HG03571 (cell line): Measurements from ENCODE around the gene CAAP1.
"Not testable (repeated sequence)": the region's sequence is repeated elsewhere in the genome, so short reads cannot be mapped to it uniquely, and the experiment has no call there.

Experiments
- ATAC-seq: cut with Tn5 transposase; IDR thresholded peaks from one replicate; pipeline ENCODE4 v1.9.1; 2021; ENCODE audit not compliant: unreplicated experiment

The CAAP1 gene

DNA sequence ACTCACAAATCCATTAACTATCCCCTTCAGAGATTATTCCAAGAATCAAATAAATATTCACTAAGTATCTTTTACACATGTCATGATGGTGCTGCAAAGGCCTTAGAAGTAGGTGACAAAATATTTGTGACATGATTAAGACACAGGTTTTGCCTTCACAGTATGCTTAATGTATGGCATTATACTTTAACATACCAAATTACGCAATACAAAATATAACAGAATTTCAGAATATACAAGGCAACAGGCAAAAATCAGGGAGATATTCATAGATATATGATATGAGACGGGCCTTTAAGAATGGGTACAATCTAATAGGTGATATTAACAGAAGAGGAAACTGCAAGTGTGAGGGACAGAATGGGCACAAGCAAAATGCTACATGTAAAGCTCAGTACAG, 41.6 kb downstream of the CAAP1 start:
- no peak for ATAC-seq

DNA sequence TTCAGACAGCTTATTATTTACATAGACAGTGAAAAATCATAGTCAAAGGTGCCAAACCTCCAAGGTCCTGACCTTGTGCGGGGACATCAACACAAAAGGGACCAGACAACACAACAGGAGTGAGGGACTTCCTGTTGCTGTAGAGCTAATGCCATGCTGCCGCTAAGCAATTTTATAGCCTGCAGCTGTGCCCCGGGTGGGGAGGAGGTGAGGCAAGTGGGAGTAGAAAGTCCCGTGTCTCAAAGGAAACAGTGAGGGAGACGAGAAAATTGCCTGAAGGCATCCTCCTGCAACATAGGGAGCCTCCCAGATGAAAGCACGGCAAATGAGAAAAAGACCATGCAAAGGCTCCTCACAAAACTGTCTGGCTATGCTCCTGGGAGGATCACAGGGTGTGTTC, 58.8 kb downstream of the CAAP1 start:
- ATAC-seq: no peak

DNA sequence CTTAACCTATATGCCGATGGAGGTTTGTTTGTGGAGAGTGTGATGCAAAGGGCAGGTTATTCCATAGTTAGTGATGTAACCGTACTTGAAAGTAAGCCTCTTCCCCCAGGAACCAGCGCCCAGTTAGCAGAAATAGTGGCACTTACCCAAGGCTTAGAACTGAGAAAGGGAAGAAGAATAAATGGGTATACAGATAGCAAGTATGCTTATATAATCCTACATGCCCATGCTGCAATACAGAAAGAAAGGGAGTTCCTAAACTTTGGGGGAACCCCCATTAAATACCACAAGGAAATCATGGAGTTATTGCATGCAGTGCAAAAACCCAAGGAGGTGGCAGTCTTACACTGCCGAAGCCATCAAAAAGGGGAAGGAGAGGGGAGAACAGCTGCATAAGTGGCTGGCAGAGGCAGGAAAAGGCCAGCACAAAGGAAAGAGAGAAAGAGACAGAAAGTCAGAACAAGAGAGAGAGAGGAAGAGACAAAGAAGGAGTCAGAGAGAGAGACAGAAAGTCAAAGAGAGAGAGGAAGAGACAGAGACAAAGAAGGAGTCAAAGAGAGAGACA, 64.1 kb downstream of the CAAP1 start:
- not testable (repeated sequence) for ATAC-seq

DNA sequence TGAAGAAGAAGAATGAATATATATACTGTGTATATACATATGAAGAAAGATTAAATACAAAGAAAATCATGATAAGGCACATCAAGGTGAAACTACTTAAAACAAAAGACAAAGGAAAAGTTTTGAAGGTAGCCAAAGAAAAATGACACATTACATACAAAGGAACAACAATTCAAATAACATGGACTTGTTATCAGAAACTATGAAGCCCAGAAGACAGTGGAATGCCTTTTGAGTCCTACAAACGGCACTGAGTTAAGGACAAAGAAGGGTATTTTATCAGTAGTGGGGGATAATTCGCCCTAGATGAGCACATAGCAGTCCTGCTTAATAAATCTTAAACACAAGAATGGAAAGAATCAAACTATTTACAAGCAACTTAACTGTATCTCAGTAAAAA, 77.8 kb downstream of the CAAP1 start:
- no peak for ATAC-seq

DNA sequence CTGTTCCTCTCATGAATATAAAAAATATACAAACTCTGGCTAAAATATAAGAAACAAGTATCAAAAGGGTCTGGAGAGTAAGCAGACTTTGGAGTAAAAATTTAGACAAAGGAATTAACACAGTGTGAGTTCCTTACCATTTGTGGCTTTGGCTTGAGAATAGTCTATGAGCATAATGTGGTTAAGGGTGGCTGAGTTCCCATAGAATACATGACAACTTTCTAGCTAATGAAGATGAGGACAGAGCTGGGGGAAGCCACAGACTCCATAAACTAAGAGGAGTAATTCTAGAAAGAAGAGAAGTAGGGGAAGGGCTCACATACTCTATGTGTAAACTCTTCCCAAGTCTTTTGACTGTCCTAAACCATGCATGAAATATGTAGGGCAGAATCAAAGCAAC, 79.4 kb downstream of the CAAP1 start:
- ATAC-seq: no peak

DNA sequence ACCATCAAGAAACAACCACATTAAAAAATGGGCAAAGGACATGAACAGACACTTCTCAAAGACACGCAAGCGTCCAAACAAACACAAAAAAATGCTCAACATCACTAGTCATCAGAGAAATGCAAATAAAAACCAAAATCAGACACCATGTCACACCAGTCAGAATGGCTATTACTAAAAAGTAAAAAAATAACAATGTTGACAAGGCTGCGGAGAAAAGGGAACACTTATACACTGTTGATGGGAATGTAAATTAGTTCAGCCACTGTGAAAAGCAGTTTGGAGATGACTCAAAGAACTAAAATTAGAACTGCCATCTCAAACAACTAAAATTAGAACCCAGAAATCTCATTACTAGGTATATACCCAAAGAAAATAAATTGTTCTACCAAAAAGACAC, 80.4 kb downstream of the CAAP1 start:
- ATAC-seq: no peak

DNA sequence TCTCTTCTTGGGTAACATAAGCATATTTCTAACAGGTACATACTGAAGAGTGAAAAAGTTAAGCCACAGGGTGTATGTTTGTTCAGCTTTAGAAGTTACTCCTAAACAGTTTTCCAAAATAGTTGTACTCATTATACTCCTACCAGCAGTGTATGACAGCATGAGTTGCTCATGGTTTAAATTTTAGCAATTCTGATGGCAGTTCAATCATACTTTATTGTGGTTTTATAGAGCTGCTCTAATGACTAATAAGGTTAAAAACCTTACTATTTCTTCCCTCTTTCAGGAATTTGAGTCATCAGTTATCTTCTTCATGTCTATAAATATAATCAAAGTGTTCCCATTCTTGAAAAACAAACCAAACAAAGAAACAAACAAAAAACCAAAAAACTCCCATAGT, 81.5 kb downstream of the CAAP1 start:
- ATAC-seq: no peak

DNA sequence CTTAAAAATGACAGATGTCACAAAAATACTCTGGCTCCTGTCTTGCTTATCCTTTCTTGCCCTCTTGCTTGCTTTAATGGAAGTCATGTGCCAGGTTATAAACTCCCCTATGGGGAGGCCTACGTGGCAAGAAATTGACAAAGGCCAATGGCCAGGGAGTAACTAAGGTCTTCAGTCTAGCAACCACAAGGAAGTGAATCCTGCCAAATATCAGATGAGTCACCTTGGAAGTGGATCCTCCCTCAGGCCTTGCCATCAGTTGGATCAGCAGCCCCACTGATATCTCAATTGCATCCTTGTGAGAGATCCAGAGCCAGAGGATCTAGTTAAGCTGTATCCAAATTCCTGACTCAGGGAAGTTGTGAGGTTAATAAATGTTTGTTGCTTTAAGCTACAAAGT, 82.8 kb downstream of the CAAP1 start:
- no peak for ATAC-seq

DNA sequence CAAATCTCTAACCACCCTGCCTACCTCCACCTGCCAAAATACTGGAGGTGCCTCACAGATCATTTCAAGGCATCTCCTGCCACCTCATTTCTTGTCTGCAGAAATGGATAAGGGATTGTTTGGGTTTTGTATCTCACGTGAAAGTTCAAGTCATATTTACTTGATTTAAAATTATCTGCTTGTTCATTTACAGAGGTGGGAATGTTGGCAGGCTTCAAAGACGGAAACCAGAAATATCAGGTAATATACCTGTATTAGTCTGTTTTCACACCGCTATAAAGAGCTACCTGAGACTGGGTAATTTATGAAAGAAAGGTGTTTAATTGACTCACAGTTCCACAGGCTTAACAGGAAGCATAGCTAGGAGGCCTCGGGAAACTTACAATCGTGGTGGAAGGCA, 85.4 kb downstream of the CAAP1 start:
- no peak for ATAC-seq

DNA sequence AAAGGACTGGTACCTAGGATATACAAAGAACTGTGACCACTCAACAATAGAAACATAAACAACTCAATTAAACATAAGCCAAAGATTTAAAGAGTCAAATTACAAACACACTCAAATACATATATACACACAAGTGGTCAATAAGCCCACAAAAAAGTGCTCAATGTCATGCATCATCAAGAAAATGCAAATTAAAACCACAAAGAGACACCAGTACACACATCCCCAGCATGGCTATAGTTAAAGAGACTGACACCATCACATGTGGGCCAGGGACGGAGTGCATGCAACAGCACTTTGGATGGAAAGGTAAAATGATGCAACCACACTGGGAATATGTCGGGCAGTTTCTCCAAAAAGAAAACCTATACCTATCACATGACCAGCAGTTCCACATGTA, 89.7 kb downstream of the CAAP1 start:
- no peak for ATAC-seq

DNA sequence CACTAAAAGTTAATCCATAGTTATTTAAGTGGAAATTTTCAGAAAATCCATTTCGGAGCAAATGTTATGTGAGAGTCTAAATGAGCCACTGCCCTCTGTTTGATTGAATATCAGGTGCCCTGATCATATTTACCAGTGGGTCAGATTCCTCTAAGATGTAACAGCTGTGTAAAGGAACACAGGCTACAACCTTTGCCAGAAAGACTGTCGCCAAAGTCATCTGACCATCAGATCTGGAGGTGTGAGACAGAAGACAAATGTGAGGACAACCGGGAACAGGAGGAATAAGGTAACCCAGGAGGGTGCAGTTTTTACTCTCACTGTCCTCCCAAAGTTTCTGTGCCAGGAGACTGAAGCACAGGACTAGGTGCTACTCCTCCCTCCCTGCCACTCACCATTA, 90.8 kb downstream of the CAAP1 start:
- no peak for ATAC-seq

DNA sequence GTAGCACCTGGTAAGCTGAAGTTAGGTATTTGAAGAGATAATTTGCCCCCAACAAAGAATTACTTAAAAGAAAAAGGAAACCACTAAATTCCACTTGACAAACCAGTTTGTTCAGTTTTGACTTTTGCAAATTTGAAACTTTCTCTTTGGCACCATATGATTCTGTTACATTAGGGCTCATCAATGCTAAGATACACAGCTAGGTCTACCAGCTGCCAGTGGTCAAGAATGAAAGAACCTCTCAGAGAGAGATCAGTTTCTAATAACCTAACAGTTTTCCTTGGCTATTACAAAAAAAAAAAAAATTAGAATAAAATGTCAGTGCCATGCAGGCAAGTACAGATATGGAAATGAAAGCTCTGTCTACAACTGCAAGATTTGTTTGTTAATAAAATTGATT, 92.3 kb downstream of the CAAP1 start:
- no peak for ATAC-seq

DNA sequence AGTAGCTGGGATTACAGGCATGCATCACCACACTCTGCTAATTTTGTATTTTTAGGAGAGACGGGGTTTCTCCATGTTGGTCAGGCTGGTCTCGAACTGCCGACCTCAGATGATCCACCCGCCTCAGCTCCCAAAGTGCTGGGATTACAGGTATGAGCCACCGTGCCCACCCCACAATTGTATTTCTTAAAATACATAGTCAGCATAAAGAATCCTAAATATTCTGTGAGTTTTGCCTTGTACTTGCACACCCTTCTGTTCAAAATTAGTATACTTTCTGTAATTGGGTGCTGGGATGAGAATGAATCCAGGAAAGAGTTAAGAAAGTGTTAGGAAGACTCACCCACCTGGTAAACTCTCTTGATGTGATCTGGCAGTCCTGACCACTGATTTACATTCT, 101.3 kb downstream of the CAAP1 start:
- no peak for ATAC-seq
